CD4-positive, alpha-beta T cell (primary cell): ENCODE results near the gene FCHO2. TPM values are rescaled to one million over a fixed set of nuclear protein-coding genes. Genes with fewer than 3 reads are reported as not detected.

ENCODE experiments used
- ATAC-seq: fragments of 200-7000 bp; cut with Tn5 transposase; one replicate; pipeline ENCODE4 v1.10.0; 2022; ENCODE audit warnings: mild to moderate bottlenecking; ENCODE audit not compliant: poor library complexity
- CTCF ChIA-PET: fragments of 350-600 bp; sonication (Branson Sonifier 250); formaldehyde crosslinking; loops from one replicate; lab custom pipeline; 2021; ENCODE audit warnings: antibody characterized with exemption, inconsistent platforms; lab: Charles Lee
- POLR2A ChIA-PET: fragments of 350-600 bp; sonication (Branson Sonifier 250); formaldehyde crosslinking; loops from one replicate; lab custom pipeline; 2021; ENCODE audit warnings: antibody characterized with exemption, inconsistent platforms; lab: Charles Lee
- DNase-seq, 14 experiments: peaks; one replicate each; pipeline ENCODE4 v3.0.0-alpha.2; 2013 to 2020; ENCODE audit warnings: mixed read lengths in 2 of 14
- H3K27ac ChIP-seq, 2 donors: one replicate each; pipeline versions ENCODE4 v1.5.1 to v1.7.0; 2013; ENCODE audit warnings: low read length in 2 of 2, low read depth in 1 of 2, mild to moderate bottlenecking in 1 of 2
- H3K27me3 ChIP-seq, 2 experiments: 1 replicate in 1 of 2; 2 replicates in 1 of 2; pipeline versions ENCODE4 v1.6.1 to v1.7.0; 2013; ENCODE audit warnings: low read length in 2 of 2, control low read depth in 1 of 2, mild to moderate bottlenecking in 1 of 2, moderate library complexity in 1 of 2; ENCODE audit not compliant: insufficient read depth in 2 of 2, control insufficient read depth in 1 of 2
- H3K36me3 ChIP-seq: one replicate; pipeline ENCODE4 v1.6.1; 2013; ENCODE audit warnings: low read length, control low read depth; ENCODE audit not compliant: insufficient read depth
- H3K4me1 ChIP-seq: one replicate; pipeline ENCODE4 v1.6.1; 2013; ENCODE audit warnings: low read length, control low read depth; ENCODE audit not compliant: insufficient read depth
- H3K4me3 ChIP-seq: one replicate; pipeline ENCODE4 v1.5.1; 2013; ENCODE audit warnings: mild to moderate bottlenecking, low read length, moderate library complexity
- H3K9me3 ChIP-seq, 2 experiments: 1 replicate in 1 of 2; 2 replicates in 1 of 2; pipeline versions ENCODE4 v1.6.1 to v1.7.0; 2013; ENCODE audit warnings: low read length in 2 of 2, mild to moderate bottlenecking in 2 of 2, control low read depth in 1 of 2, moderate library complexity in 1 of 2; ENCODE audit not compliant: control insufficient read depth in 1 of 2, insufficient read depth in 1 of 2
- H3K27ac Mint-ChIP-seq: one replicate; pipeline ENCODE4 v1.8.0; 2020; ENCODE audit warnings: mixed read lengths
- H3K27me3 Mint-ChIP-seq: one replicate; pipeline ENCODE4 v1.8.0; 2021; ENCODE audit warnings: mixed read lengths
- H3K36me3 Mint-ChIP-seq: one replicate; pipeline ENCODE4 v1.8.0; 2021; ENCODE audit warnings: low read depth, mixed read lengths
- H3K4me1 Mint-ChIP-seq: one replicate; pipeline ENCODE4 v1.8.0; 2021; ENCODE audit warnings: low read depth, mixed read lengths
- H3K4me3 Mint-ChIP-seq: one replicate; pipeline ENCODE4 v1.8.0; 2020; ENCODE audit warnings: mild to moderate bottlenecking, mixed read lengths
- H3K9me3 Mint-ChIP-seq: one replicate; pipeline ENCODE4 v1.8.0; 2020; ENCODE audit warnings: mixed read lengths
- CTCF ChIP-seq: fragments of 200-600 bp; IDR thresholded peaks from one replicate; pipeline ENCODE4 v1.8.0; 2022; ENCODE audit warnings: antibody characterized with exemption, mild to moderate bottlenecking
- intact Hi-C, 2 experiments: fragments of 100-400 bp; cut with DNase I in 1 of 2; cut with micrococcal nuclease in 1 of 2; formaldehyde crosslinking; loops; one replicate each; pipeline versions ENCODE4 v1.15.1 to v1.9.0; 2023 to 2025; cut with DNase I, micrococcal nuclease
- total RNA-seq, 174 experiments: library from RNA in 2 of 174; stranded (reverse) in 2 of 174; gene quantifications; one replicate each; pipeline ENCODE4 v1.2.3 and lab custom pipeline; 2021 to 2026

Gene FCHO2
- total RNA-seq, 2 experiments from 2014 or later: 2.0 to 2.6 TPM

- H3K4me3 Mint-ChIP-seq: no peak overlapping the region
- no peak overlapping the region for H3K27ac Mint-ChIP-seq
- Histone ChIP-seq H3K36me3 (no peaks in the 10 kb centered on the region), H3K4me1 (peaks cover 20% of the 10 kb centered on the region), H3K27ac (no peak overlapping the region), H3K27me3 (peaks cover 29 to 52% of the 10 kb centered on the region in 2 experiments), H3K4me3 (no peak overlapping the region), H3K9me3 (peaks cover 0 to 10% of the 10 kb centered on the region in 2 experiments)
- peaks cover 37% of the 10 kb centered on the region for H3K4me1 Mint-ChIP-seq
- intact Hi-C loops: no loop called here
- no peak for ATAC-seq
- ChIA-PET CTCF (no interaction called here), POLR2A (no interaction called here)
- H3K36me3 Mint-ChIP-seq: no peaks in the 10 kb centered on the region
- H3K27me3 Mint-ChIP-seq: peaks cover 83% of the 10 kb centered on the region
- no peak for DNase-seq
- H3K9me3 Mint-ChIP-seq: no peaks in the 10 kb centered on the region
- no peak for TF ChIP-seq CTCF
Measured at GRCh38 chr5:73122875-73123810, 167.3 kb downstream of the FCHO2 start.

- Histone ChIP-seq H3K4me1 (peaks cover 15% of the 10 kb centered on the region), H3K9me3 (peaks cover 0 to 4% of the 10 kb centered on the region in 2 experiments), H3K36me3 (no peaks in the 10 kb centered on the region), H3K27ac (no peak overlapping the region), H3K4me3 (no peak overlapping the region), H3K27me3 (peaks cover 22 to 47% of the 10 kb centered on the region in 2 experiments)
- H3K27ac Mint-ChIP-seq: no peak overlapping the region
- H3K27me3 Mint-ChIP-seq: peaks cover 85% of the 10 kb centered on the region
- H3K4me3 Mint-ChIP-seq: no peak overlapping the region
- no peaks in the 10 kb centered on the region for H3K36me3 Mint-ChIP-seq
- POLR2A ChIA-PET: no interaction called here
- CTCF ChIA-PET: no interaction called here
- intact Hi-C loops: no loop called here
- peaks cover 32% of the 10 kb centered on the region for H3K4me1 Mint-ChIP-seq
- H3K9me3 Mint-ChIP-seq: no peaks in the 10 kb centered on the region
- ATAC-seq: no peak
- no peak for TF ChIP-seq CTCF
- DNase-seq: no peak
Measured at GRCh38 chr5:73125289-73125688, 169.4 kb downstream of the FCHO2 start.

GRCh38 chr5:73126381-73126780 lies 170.5 kb downstream of the FCHO2 start:
- H3K27me3 Mint-ChIP-seq: peaks cover 81% of the 10 kb centered on the region
- no peaks in the 10 kb centered on the region for H3K36me3 Mint-ChIP-seq
- no peaks in the 10 kb centered on the region for H3K9me3 Mint-ChIP-seq
- ChIA-PET CTCF (no interaction called here), POLR2A (no interaction called here)
- intact Hi-C loops: no loop called here
- Histone ChIP-seq H3K27me3 (peaks cover 18 to 41% of the 10 kb centered on the region in 2 experiments), H3K36me3 (no peaks in the 10 kb centered on the region), H3K4me1 (peaks cover 12% of the 10 kb centered on the region), H3K27ac (no peak overlapping the region), H3K4me3 (no peak overlapping the region), H3K9me3 (peaks cover 0 to 4% of the 10 kb centered on the region in 2 experiments)
- ATAC-seq: no peak
- no peak for DNase-seq
- H3K4me3 Mint-ChIP-seq: no peak overlapping the region
- TF ChIP-seq CTCF: no peak
- H3K27ac Mint-ChIP-seq: no peak overlapping the region
- peaks cover 24% of the 10 kb centered on the region for H3K4me1 Mint-ChIP-seq
